HG03571 (cell line): Measurements from ENCODE around the gene PGPEP1.
"Not testable (repeated sequence)": the region's sequence is repeated elsewhere in the genome, so short reads cannot be mapped to it uniquely, and the experiment has no call there.

ENCODE experiments used
- ATAC-seq: cut with Tn5 transposase; IDR thresholded peaks from one replicate; pipeline ENCODE4 v1.9.1; 2021; ENCODE audit not compliant: unreplicated experiment

PGPEP1 gene

DNA sequence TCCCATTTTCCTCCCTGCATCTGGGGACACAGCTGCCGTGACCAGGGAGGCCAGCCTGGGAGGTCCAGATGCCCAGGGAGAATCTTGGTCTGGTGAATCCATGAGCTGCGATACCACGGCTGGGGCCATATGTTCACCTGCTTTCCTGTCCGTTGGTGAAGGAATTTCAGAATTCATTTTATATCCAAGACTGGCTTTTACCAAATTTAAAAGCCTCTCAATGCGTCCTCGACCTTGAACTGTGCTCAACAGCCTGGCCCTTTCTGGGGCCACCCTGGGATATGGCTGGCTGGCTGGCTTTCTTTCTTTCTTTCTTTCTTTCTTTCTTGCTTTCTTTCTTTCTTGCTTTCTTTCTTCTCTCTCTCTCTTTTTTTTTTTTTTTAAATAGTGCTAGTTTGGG is 23.4 kb downstream of the PGPEP1 start:
- ATAC-seq, result no peak

GRCh38 chr19:18364277-18364825 is 24.0 kb downstream of the PGPEP1 start:
- not testable (repeated sequence) for ATAC-seq

- no peak for ATAC-seq
Measured at GRCh38 chr19:18364826-18365528, 24.6 kb downstream of the PGPEP1 start.

DNA sequence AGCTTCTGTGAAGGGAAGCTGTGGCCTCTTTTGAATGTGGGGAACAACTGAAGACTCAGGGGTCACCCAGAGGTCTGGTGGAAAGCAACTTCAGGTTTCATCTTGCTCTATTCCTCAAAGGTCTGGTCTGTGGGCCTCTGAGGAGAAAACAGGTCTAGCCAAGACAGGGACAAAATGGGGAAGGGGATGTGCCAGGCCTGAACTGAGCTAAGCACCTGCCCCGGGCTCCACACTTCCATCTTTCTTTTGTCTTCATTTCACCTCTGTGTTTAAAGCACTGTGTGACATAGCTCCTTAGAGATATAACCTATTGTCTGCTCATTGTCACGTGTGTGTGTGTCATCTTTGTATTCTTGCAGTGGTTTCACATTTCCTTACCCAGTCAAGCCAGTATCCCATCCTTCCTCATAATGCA is 25.6 kb downstream of the PGPEP1 start:
- no peak for ATAC-seq

- ATAC-seq, result no peak
Measured at GRCh38 chr19:18368504-18369222, 28.3 kb downstream of the PGPEP1 start.

- no peak for ATAC-seq
Measured at GRCh38 chr19:18373407-18373891, 33.1 kb downstream of the PGPEP1 start.

DNA sequence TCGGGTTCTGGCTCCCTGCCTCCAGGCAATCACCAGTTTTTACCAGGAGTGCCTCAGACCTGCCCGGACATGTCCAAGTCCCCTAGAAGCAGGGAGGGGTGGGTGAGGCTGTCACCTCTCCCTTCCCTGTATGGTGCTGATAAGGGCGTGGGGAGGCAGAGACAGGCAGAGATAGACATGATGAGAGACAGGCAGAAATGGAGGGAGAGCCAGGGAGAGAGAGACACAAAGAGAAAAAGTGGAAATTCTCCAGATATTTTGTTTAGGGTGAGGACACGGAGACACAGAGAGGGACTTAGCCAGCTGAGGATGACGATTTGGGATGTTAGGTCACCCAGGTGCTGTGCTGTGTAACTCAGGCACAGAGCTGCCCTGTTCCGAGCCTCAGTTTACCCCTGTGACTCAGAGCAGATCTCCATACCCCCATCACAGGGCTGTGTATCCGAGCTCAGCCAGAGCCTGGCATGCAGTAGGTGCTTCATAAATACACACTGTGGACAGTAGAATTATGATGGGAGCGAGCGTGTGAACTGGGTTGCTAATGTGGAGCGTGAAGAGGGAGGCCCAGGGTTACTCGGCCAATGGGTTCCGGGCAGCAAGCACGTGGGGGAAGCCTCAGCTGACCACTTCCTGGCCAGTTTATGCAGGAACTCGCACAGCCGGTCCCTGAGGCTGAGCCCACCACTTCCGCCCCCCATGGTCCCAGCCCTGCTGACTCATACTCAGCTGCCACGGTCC is 33.7 kb downstream of the PGPEP1 start:
- peak; percentile 74 for ATAC-seq

- no peak for ATAC-seq
Measured at GRCh38 chr19:18377026-18377425, 36.6 kb downstream of the PGPEP1 start.

DNA sequence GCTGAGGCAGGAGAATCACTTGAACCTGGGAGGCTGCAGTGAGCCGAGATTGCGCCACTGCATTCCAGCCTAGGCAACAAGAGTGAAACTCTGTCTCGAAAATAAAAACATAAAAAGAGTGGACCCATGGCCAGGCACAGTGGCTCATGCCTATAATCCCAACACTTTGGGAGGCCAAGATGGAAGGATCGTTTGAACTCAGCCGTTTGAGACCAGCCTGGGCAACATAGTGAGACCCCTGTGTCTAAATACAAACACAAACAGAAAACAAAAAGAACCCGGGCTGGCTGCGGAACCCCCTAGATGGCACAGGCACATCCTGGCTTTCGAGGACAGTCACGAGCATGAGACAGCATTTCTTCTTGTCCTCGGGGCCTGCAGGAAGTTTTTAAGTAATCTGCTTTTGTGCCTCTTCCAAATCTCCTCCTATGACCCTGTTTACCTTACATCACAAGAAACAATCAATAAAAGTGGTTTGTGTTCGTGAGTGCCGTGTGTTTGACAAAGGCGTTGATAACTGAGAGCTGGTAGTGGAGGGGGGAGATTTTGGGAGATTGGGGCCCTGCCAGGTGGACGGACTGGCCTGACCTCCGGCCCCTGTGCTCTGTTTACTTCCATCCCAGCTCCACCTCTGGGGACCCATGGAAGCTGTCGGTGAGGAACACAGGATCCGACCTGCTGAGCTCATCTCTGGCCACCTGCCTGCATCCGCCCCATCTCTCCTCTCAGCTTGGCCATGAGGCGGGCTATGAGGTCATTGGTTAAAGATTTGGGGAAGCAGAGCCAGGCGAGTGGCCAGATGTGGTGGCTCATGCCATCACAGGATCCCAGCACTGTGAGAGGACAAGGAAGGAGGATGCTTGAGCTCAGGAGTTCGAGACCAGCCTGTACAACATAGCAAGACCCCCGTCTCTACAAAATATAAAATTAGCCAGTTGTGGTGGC is 39.7 kb downstream of the PGPEP1 start:
- ATAC-seq, result no peak

DNA sequence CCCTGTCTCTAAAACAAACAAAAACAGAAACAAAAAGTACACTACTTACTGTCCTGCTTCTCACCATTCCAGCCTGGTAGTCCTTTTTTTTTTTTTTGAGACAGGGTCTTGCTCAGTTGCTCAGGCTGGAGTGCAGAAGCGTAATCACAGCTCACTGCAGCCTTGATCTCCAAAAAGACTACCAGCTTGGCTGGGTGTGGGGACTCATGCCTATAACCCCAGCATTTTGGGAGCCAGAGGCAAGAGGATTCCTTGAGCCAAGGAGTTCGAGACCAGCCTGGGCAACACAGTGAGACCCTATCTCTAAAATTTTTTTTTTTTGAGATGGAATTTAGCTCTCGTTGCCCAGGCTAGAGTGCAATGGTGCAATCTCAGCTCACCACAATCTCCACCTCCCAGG is 40.4 kb downstream of the PGPEP1 start:
- ATAC-seq, result no peak

GRCh38 chr19:18383622-18384021 is 43.2 kb downstream of the PGPEP1 start:
- ATAC-seq, result not testable (repeated sequence)

- ATAC-seq, result no peak
Measured at GRCh38 chr19:18384775-18385174, 44.4 kb downstream of the PGPEP1 start.

GRCh38 chr19:18385359-18385674 is 44.9 kb downstream of the PGPEP1 start:
- no peak for ATAC-seq

- ATAC-seq, result no peak
Measured at GRCh38 chr19:18385675-18386542, 45.5 kb downstream of the PGPEP1 start, which contains the start of gene GDF15. GDF15 (plus strand) TSS chr19:18386158; CDS start chr19:18386190, 32 bp downstream.

- ATAC-seq, result no peak
Measured at GRCh38 chr19:18386543-18387271, 46.3 kb downstream of the PGPEP1 start.

DNA sequence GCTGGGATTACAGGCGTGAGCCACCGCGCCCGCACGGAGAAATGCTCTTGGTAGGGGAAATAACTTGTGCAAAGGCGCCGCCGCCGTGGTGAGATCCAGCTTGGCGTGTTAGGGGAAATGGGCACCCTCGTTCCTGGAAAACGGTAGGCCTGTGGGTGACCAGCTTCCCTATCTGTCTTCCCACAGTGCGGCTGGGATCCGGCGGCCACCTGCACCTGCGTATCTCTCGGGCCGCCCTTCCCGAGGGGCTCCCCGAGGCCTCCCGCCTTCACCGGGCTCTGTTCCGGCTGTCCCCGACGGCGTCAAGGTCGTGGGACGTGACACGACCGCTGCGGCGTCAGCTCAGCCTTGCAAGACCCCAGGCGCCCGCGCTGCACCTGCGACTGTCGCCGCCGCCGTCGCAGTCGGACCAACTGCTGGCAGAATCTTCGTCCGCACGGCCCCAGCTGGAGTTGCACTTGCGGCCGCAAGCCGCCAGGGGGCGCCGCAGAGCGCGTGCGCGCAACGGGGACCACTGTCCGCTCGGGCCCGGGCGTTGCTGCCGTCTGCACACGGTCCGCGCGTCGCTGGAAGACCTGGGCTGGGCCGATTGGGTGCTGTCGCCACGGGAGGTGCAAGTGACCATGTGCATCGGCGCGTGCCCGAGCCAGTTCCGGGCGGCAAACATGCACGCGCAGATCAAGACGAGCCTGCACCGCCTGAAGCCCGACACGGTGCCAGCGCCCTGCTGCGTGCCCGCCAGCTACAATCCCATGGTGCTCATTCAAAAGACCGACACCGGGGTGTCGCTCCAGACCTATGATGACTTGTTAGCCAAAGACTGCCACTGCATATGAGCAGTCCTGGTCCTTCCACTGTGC is 47.9 kb downstream of the PGPEP1 start:
- ATAC-seq, result peak; percentile 63

DNA sequence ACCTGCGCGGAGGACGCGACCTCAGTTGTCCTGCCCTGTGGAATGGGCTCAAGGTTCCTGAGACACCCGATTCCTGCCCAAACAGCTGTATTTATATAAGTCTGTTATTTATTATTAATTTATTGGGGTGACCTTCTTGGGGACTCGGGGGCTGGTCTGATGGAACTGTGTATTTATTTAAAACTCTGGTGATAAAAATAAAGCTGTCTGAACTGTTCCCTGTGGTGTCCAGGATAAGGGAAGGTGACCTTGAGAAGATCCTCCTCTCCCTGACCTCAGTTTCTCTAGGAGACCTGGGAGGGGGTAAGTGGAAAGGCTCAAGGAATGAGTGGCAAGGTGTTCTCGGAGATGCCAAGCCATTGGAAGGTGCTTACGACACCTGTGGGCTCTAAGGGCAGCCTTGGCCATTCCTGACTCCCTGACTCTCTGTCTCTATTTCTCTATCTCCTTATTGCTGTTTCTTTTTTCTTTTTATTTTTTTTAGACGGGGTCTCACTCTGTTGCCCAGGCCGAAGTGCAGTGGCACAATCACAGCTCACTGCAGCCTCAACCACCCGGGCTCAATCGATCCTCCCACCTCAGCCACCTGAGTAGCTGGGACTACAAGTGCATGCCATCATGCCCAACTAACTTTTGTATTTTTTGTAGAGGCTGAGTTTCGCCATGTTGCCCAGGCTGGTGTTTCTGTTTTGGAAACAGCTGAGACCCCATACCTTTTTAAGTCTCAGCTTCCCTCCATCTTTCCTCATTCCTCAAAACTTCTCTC is 48.7 kb downstream of the PGPEP1 start:
- no peak for ATAC-seq
